IMR-90 (cell line): ENCODE measurements around the gene PEAK3. TPM values are rescaled to one million over a fixed set of nuclear protein-coding genes. Genes with fewer than 3 reads are reported as not detected.

ENCODE experiments used
- ATAC-seq: fragments of 200-7000 bp; cut with Tn5 transposase; 2 replicates; pipeline ENCODE4 v1.9.1; 2020; ENCODE audit warnings: low read depth, mild to moderate bottlenecking, moderate library complexity
- BruUV-seq: library from RNA; stranded (reverse); fragments of 400-500 nt; replicated peaks from 2 replicates; lab custom pipeline; 2021; lab: Mats Ljungman, UMichigan
- CTCF ChIA-PET: fragments of 300-600 bp; formaldehyde crosslinking; extraction: SDS; loops from one replicate; lab custom pipeline; 2021; ENCODE audit warnings: antibody characterized with exemption; lab: Yijun Ruan, JAX
- POLR2A ChIA-PET: fragments of 300-600 bp; sonication (Branson Sonifier 250); formaldehyde crosslinking; loops from one replicate; lab custom pipeline; 2022; ENCODE audit warnings: antibody characterized with exemption; ENCODE audit not compliant: unreplicated experiment; lab: Charles Lee
- DNase-seq: peaks from one replicate; pipeline ENCODE4 v3.0.0; 2013
- H2AFZ ChIP-seq: replicated peaks from 2 replicates; pipeline ENCODE3; 2013; ENCODE audit warnings: low read length, mild to moderate bottlenecking; ENCODE audit not compliant: poor library complexity
- H2AK5ac ChIP-seq: 2 replicates; pipeline ENCODE4 v1.6.1; 2013; ENCODE audit warnings: low read depth, low read length, inconsistent platforms
- H2AK9ac ChIP-seq: replicated peaks from 2 replicates; pipeline ENCODE3; 2013; ENCODE audit warnings: mild to moderate bottlenecking, low read depth, low read length, moderate library complexity; ENCODE audit not compliant: poor library complexity
- H2BK120ac ChIP-seq: 2 replicates; pipeline ENCODE4 v1.6.1; 2013; ENCODE audit warnings: low read depth, low read length, inconsistent platforms
- H2BK15ac ChIP-seq: 3 replicates; pipeline ENCODE4 v1.6.1; 2013; ENCODE audit warnings: low read depth, low read length, inconsistent platforms
- H2BK20ac ChIP-seq: 2 replicates; pipeline ENCODE4 v1.6.1; 2013; ENCODE audit warnings: low read depth, mild to moderate bottlenecking, inconsistent platforms, low read length, moderate library complexity
- H2BK5ac ChIP-seq: 2 replicates; pipeline ENCODE4 v1.6.1; 2013; ENCODE audit warnings: mild to moderate bottlenecking, low read depth, low read length, inconsistent platforms; ENCODE audit not compliant: poor library complexity, severe bottlenecking
- H3K14ac ChIP-seq: replicated peaks from 2 replicates; pipeline ENCODE4 v1.6.1; 2013; ENCODE audit warnings: low read depth, low read length, inconsistent platforms
- H3K18ac ChIP-seq: 2 replicates; pipeline ENCODE4 v1.6.1; 2013; ENCODE audit warnings: low read depth, low read length, control low read depth
- H3K23ac ChIP-seq: 2 replicates; pipeline ENCODE4 v1.6.1; 2013; ENCODE audit warnings: low read depth, low read length, inconsistent platforms
- H3K27ac ChIP-seq: 2 replicates; pipeline ENCODE4 v1.5.1; 2013; ENCODE audit warnings: mild to moderate bottlenecking, control low read depth, low read length; ENCODE audit not compliant: insufficient read depth
- H3K27me3 ChIP-seq: 2 replicates; pipeline ENCODE4 v1.6.1; 2013; ENCODE audit warnings: low read length; ENCODE audit not compliant: control insufficient read depth, insufficient read depth
- H3K36me3 ChIP-seq: 2 replicates; pipeline ENCODE4 v1.6.1; 2013; ENCODE audit warnings: low read length, mixed read lengths; ENCODE audit not compliant: control insufficient read depth, insufficient read depth
- H3K4ac ChIP-seq: 2 replicates; pipeline ENCODE4 v1.6.1; 2013; ENCODE audit warnings: low read depth, low read length, inconsistent platforms
- H3K4me1 ChIP-seq: 2 replicates; pipeline ENCODE4 v1.6.1; 2013; ENCODE audit warnings: low read length, mixed read lengths; ENCODE audit not compliant: control insufficient read depth, insufficient read depth
- H3K4me2 ChIP-seq: 2 replicates; pipeline ENCODE4 v1.6.1; 2013; ENCODE audit warnings: low read depth, mild to moderate bottlenecking, control low read depth, low read length, moderate library complexity
- H3K4me3 ChIP-seq: 2 replicates; pipeline ENCODE4 v1.5.1; 2013; ENCODE audit warnings: low read depth, mild to moderate bottlenecking, control low read depth, low read length, moderate library complexity; ENCODE audit not compliant: insufficient read depth
- H3K56ac ChIP-seq: 2 replicates; pipeline ENCODE4 v1.6.1; 2013; ENCODE audit warnings: low read length, inconsistent platforms; ENCODE audit not compliant: insufficient read depth; ENCODE audit errors: extremely low read depth
- H3K79me1 ChIP-seq, 2 experiments: 2 replicates each; pipeline ENCODE4 v1.6.1; 2013; ENCODE audit warnings: low read length in 2 of 2, inconsistent platforms in 1 of 2, low read depth in 1 of 2
- H3K9ac ChIP-seq: 2 replicates; pipeline ENCODE4 v1.6.1; 2013; ENCODE audit warnings: low read depth, low read length, control low read depth
- H3K9me1 ChIP-seq: 2 replicates; pipeline ENCODE4 v1.6.1; 2013; ENCODE audit warnings: low read length, inconsistent platforms; ENCODE audit not compliant: insufficient read depth
- H3K9me3 ChIP-seq: 2 replicates; pipeline ENCODE4 v1.6.1; 2013; ENCODE audit warnings: low read length; ENCODE audit not compliant: control insufficient read depth, insufficient read depth
- H4K20me1 ChIP-seq: 2 replicates; pipeline ENCODE4 v1.6.1; 2013; ENCODE audit warnings: low read length, inconsistent platforms; ENCODE audit not compliant: insufficient read depth
- H4K5ac ChIP-seq: 2 replicates; pipeline ENCODE4 v1.6.1; 2013; ENCODE audit warnings: mild to moderate bottlenecking, low read depth, low read length, control low read depth
- H4K8ac ChIP-seq, 2 experiments: 2 replicates each; pipeline ENCODE4 v1.6.1; 2013; ENCODE audit warnings: low read depth in 2 of 2, low read length in 2 of 2, control low read depth in 1 of 2, inconsistent platforms in 1 of 2
- H4K91ac ChIP-seq: 2 replicates; pipeline ENCODE4 v1.6.1; 2013; ENCODE audit warnings: low read depth, low read length, inconsistent platforms; ENCODE audit not compliant: insufficient read depth
- BHLHE40 ChIP-seq: fragments of 150-350 bp; IDR thresholded peaks from 2 replicates; pipeline ENCODE4 v1.6.1; 2016; ENCODE audit warnings: mild to moderate bottlenecking, low read depth, low read length
- MAZ ChIP-seq: IDR thresholded peaks from 2 replicates; pipeline ENCODE4 v1.6.1; 2012; ENCODE audit warnings: low read depth, mild to moderate bottlenecking, low read length, improper control_type of control experiment, moderate library complexity, borderline replicate concordance
- MXI1 ChIP-seq: IDR thresholded peaks from 2 replicates; pipeline ENCODE4 v1.6.1; 2012; ENCODE audit warnings: low read depth, mild to moderate bottlenecking, low read length, moderate library complexity, borderline replicate concordance
- RAD21 ChIP-seq: IDR thresholded peaks from 2 replicates; pipeline ENCODE4 v1.6.1; 2012; ENCODE audit warnings: low read length, improper control_type of control experiment
- RCOR1 ChIP-seq: IDR thresholded peaks from 2 replicates; pipeline ENCODE4 v1.6.1; 2012; ENCODE audit warnings: mild to moderate bottlenecking, low read length, improper control_type of control experiment; ENCODE audit not compliant: insufficient replicate concordance
- SMC3 ChIP-seq: fragments of 150-350 bp; IDR thresholded peaks from 2 replicates; pipeline ENCODE4 v1.6.1; 2016; ENCODE audit warnings: low read depth, mild to moderate bottlenecking, antibody characterized with exemption, low read length, moderate library complexity
- WGBS, 2 experiments: methylation state at CpG; one replicate each; pipeline versions ENCODE4 v1.1.5 to v1.1.7; 2013; ENCODE audit warnings: missing lambda C conversion rate in 2 of 2; ENCODE audit not compliant: insufficient read length in 1 of 2; ENCODE audit errors: extremely low coverage in 2 of 2; 5-methylcytosine and 5-hydroxymethylcytosine counted together
- dilution Hi-C: fragments of 300-500 bp; cut with HindIII; formaldehyde crosslinking; loops from one replicate; pipeline ENCODE4 v1.14.3; 2018; ENCODE audit warnings: low sequenced_read_pairs; ENCODE audit not compliant: unreplicated experiment
- in situ Hi-C: fragments of 300-500 bp; cut with MboI; formaldehyde crosslinking; loops from 3 replicates; pipeline ENCODE4 v1.14.3; 2019; ENCODE audit warnings: low sequenced_read_pairs, inconsistent platforms, mixed read lengths
- intact Hi-C: fragments of 100-400 bp; cut with micrococcal nuclease; formaldehyde crosslinking; loops from 2 replicates; pipeline ENCODE4 v1.10.0; 2022
- polyA plus RNA-seq, 3 experiments: library from polyadenylated mRNA; depleted of rRNA; stranded (reverse); fragments of >200 nt; gene quantifications; 2 replicates each; pipeline ENCODE4 v1.2.3, GENCODE V29; 2012; ENCODE audit warnings: low replicate concordance in 1 of 3
- total RNA-seq: library from RNA; depleted of rRNA; stranded (reverse); fragments of >200 nt; gene quantifications from 2 replicates; pipeline ENCODE4 v1.2.3, GENCODE V29; 2012
- TF ChIP-seq, protein P1 (sequence below): fragments of 150-350 bp; IDR thresholded peaks from 2 replicates; pipeline ENCODE4 v1.6.1; 2016; ENCODE audit warnings: low read depth, mild to moderate bottlenecking, low read length, moderate library complexity, borderline replicate concordance
- TF ChIP-seq, protein P2 (sequence below): conservative IDR thresholded peaks from 2 replicates; pipeline ENCODE4 v1.5.1; 2012; ENCODE audit warnings: mild to moderate bottlenecking, low read depth, low read length, improper control_type of control experiment

The PEAK3 gene
- total and polyA plus RNA-seq, 2 of the 4 experiments (the other 2 are of a cell fraction) = under 0.01 to 0.09 TPM

DNA sequence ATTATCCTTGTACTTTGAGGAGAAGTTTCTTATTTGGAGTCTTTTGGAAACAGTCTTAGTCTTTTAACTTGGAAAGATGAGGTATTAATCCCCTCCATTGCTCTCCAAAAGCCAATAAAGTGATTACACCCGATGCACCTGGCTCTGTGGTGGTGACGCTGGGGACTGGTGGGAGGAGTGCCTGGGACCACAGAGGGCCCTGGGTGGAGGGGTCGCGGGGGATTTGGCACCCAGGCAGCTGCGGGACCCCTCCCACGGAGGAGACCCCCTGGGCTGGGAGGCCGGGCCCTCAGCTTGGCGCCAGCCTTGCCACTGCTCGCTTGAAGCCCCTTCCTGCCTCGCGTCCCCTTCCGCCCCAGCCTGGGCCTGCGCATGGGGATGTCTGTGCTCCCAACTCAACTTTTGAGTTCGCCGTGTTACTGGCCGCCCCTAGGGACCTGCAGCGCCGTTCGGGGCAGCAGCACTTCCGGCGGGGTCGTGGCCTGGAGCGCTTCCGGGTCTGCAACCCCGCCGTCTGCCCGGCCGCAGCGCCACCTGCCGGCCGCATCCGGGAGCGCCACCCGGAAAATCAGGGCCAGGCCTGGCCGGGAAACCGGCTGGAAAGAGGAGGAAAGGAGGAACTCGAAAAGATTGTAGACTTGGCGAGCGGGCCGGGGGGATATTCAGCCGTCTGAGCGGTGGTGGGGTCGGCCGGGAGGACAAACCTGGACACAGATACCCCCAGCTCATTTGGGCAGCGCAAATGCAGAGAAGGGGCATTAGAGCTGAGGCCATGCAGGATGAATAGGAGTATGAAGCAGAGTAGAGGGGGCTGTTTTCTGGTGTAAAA is 8.4 kb downstream of the PEAK3 start:
- peaks cover 34% of the 10 kb centered on the region for H3K36me3 ChIP-seq
- WGBS, 2 experiments = 11% methylated on average over 16 of the region's 45 CpGs; no CpG with 5 or more reads in 1 of the 2 experiments
- peaks cover 78% of the 10 kb centered on the region for H4K20me1 ChIP-seq

More for the DNA sequence above, 8.4 kb downstream of the PEAK3 start:
- Histone ChIP-seq H3K4ac (no peak overlapping the region; the same call in 1 of the 2 replicates), H3K9ac (0 out of 2 replicates have a peak overlapping the region, but pooled peaks have one; percentile 20), H2BK120ac (no peak overlapping the region), H3K4me2 (peak overlapping the region; percentile 67; the same call in 1 of the 2 replicates), H3K9me1 (no peaks in the 10 kb centered on the region; the same call in 1 of the 2 replicates), H3K23ac (no peak overlapping the region), H2AK5ac (peak overlapping the region; percentile 27; the same call in 1 of the 2 replicates), H3K27ac (peak overlapping the region; percentile 16; the same call in 1 of the 2 replicates), H3K14ac (no peak overlapping the region), H2AK9ac (peak overlapping the region; percentile 69), H2AFZ (peak overlapping the region; percentile 62), H2BK15ac (no peak overlapping the region), H4K5ac (no peak overlapping the region), H3K27me3 (no peaks in the 10 kb centered on the region), H3K79me1 (peaks cover 7 to 44% of the 10 kb centered on the region in 2 experiments), H3K9me3 (no peaks in the 10 kb centered on the region), H2BK20ac (no peak overlapping the region), H3K4me1 (peaks cover 14% of the 10 kb centered on the region), H3K18ac (no peak overlapping the region), H3K4me3 (no peak overlapping the region), H3K56ac (no peak overlapping the region), H2BK5ac (no peak overlapping the region), H4K91ac (no peak overlapping the region), H4K8ac (peak overlapping the region in 1 of 2 experiments; percentile 60; a peak in 2 of 4 replicates)
- DNase-seq = peak; percentile 52
- POLR2A ChIA-PET = interaction anchor here (0.6 kb wide), 1 partner anchor 226 kb away, joined by 6 read pairs; no protein-coding TSS in a partner anchor
- CTCF ChIA-PET = no interaction called here
- BruUV-seq = no TSS peak
- in situ Hi-C loops = loop anchor here (10.0 kb wide), 1 partner anchor 341 kb away; no protein-coding TSS in a partner anchor
- ATAC-seq = peak; percentile 5
- intact Hi-C loops = loop anchor here (1.0 to 5.0 kb wide), 2 partner anchors 37 to 116 kb away; partner anchors contain the start of genes PLEKHJ1 and SF3A2
- TF ChIP-seq RCOR1 = no peak
- TF ChIP-seq BHLHE40 = no peak
- TF ChIP-seq MXI1 = no peak
- peak; percentile 25; the same call in 1 of the 2 replicates for TF ChIP-seq MAZ
- TF ChIP-seq, protein P1, sequence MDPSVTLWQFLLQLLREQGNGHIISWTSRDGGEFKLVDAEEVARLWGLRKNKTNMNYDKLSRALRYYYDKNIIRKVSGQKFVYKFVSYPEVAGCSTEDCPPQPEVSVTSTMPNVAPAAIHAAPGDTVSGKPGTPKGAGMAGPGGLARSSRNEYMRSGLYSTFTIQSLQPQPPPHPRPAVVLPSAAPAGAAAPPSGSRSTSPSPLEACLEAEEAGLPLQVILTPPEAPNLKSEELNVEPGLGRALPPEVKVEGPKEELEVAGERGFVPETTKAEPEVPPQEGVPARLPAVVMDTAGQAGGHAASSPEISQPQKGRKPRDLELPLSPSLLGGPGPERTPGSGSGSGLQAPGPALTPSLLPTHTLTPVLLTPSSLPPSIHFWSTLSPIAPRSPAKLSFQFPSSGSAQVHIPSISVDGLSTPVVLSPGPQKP = 0 out of 2 replicates have a peak, but pooled peaks have one; percentile 15
- TF ChIP-seq, protein P2, sequence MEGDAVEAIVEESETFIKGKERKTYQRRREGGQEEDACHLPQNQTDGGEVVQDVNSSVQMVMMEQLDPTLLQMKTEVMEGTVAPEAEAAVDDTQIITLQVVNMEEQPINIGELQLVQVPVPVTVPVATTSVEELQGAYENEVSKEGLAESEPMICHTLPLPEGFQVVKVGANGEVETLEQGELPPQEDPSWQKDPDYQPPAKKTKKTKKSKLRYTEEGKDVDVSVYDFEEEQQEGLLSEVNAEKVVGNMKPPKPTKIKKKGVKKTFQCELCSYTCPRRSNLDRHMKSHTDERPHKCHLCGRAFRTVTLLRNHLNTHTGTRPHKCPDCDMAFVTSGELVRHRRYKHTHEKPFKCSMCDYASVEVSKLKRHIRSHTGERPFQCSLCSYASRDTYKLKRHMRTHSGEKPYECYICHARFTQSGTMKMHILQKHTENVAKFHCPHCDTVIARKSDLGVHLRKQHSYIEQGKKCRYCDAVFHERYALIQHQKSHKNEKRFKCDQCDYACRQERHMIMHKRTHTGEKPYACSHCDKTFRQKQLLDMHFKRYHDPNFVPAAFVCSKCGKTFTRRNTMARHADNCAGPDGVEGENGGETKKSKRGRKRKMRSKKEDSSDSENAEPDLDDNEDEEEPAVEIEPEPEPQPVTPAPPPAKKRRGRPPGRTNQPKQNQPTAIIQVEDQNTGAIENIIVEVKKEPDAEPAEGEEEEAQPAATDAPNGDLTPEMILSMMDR = peak; percentile 88
- TF ChIP-seq SMC3 = peak; percentile 74
- TF ChIP-seq RAD21 = peak; percentile 60
- dilution Hi-C loops = no loop called here
